HuH-7.5 (cell line): ENCODE measurements around the gene HARBI1.

Experiments
- DNase-seq: peaks from one replicate; pipeline ENCODE4 v3.0.0; 2011; ENCODE audit warnings: low spot score

Gene HARBI1

GRCh38 chr11:46553814-46554212 lies 63.2 kb downstream of the HARBI1 start:
- peak; percentile 16 for DNase-seq
